Lower lobe of right lung (tissue), 2 donors: Measurements from ENCODE around the gene STT3B. TPM values are rescaled to one million over a fixed set of nuclear protein-coding genes. Genes with fewer than 3 reads are reported as not detected.

Experiments used
- ATAC-seq, 2 donors: fragments of 200-7000 bp; cut with Tn5 transposase; one replicate each; pipeline ENCODE4 v1.9.1; 2020 to 2022; ENCODE audit warnings: mild to moderate bottlenecking in 2 of 2, moderate library complexity in 2 of 2
- DNase-seq: peaks from one replicate; pipeline ENCODE4 v3.0.0-alpha.2; 2020
- H3K27ac ChIP-seq: fragments of 200-600 bp; one replicate; pipeline ENCODE4 v1.8.0; 2022
- H3K27me3 ChIP-seq: fragments of 200-600 bp; one replicate; pipeline ENCODE4 v1.8.0; 2022; ENCODE audit warnings: low read depth
- H3K36me3 ChIP-seq: fragments of 200-600 bp; one replicate; pipeline ENCODE4 v1.8.0; 2022; ENCODE audit warnings: mild to moderate bottlenecking
- H3K4me1 ChIP-seq: fragments of 200-600 bp; one replicate; pipeline ENCODE4 v1.8.0; 2022
- H3K4me3 ChIP-seq: fragments of 200-600 bp; one replicate; pipeline ENCODE4 v1.8.0; 2022; ENCODE audit warnings: mild to moderate bottlenecking
- H3K9me3 ChIP-seq: fragments of 200-600 bp; one replicate; pipeline ENCODE4 v1.8.0; 2022
- CTCF ChIP-seq: fragments of 200-600 bp; IDR thresholded peaks from one replicate; pipeline ENCODE4 v1.8.0; 2022; ENCODE audit warnings: antibody characterized with exemption, mild to moderate bottlenecking
- intact Hi-C: fragments of 100-400 bp; cut with DNase I; formaldehyde crosslinking; loops from one replicate; pipeline ENCODE4 v1.11.0; 2022
- total RNA-seq: library from RNA; stranded (reverse); fragmentation: NEBNext Ultra II Directional; extraction: Animal tissue kit (Norgen Biotek cat#: 25700); gene quantifications from one replicate; pipeline ENCODE4 v1.2.1, GENCODE V29; 2021
- donor health status: DM: no; HTN: yes; CAD: no; lungs with severe emphysema.

Gene STT3B
- total RNA-seq, 1 donor from 2014 or later = 106 TPM

GRCh38 chr3:31621314-31621713 lies 88.6 kb downstream of the STT3B start:
- Histone ChIP-seq H3K4me3 (no peak overlapping the region), H3K27ac (no peak overlapping the region), H3K27me3 (no peaks in the 10 kb centered on the region), H3K36me3 (peaks cover 74% of the 10 kb centered on the region), H3K4me1 (peaks cover 3% of the 10 kb centered on the region), H3K9me3 (no peaks in the 10 kb centered on the region)
- no peak for DNase-seq
- intact Hi-C loops = no loop called here
- no peak for ATAC-seq
- no peak for TF ChIP-seq CTCF

GRCh38 chr3:31622636-31623288 lies 90.0 kb downstream of the STT3B start:
- Histone ChIP-seq H3K9me3 (no peaks in the 10 kb centered on the region), H3K4me1 (no peaks in the 10 kb centered on the region), H3K27me3 (no peaks in the 10 kb centered on the region), H3K36me3 (peaks cover 80% of the 10 kb centered on the region), H3K27ac (no peak overlapping the region), H3K4me3 (no peak overlapping the region)
- ATAC-seq (no peak), DNase-seq (no peak)
- intact Hi-C loops = no loop called here
- no peak for TF ChIP-seq CTCF

GRCh38 chr3:31624083-31624709 lies 91.5 kb downstream of the STT3B start:
- intact Hi-C loops = no loop called here
- H3K27ac ChIP-seq = no peak overlapping the region
- no peaks in the 10 kb centered on the region for H3K4me1 ChIP-seq
- peaks cover 72% of the 10 kb centered on the region for H3K36me3 ChIP-seq
- H3K4me3 ChIP-seq = no peak overlapping the region
- no peak for DNase-seq
- no peaks in the 10 kb centered on the region for H3K9me3 ChIP-seq
- no peak for ATAC-seq
- no peaks in the 10 kb centered on the region for H3K27me3 ChIP-seq
- no peak for TF ChIP-seq CTCF

GRCh38 chr3:31625358-31625757 lies 92.6 kb downstream of the STT3B start:
- TF ChIP-seq CTCF = no peak
- no peak for ATAC-seq
- intact Hi-C loops = no loop called here
- H3K27ac ChIP-seq = no peak overlapping the region
- H3K9me3 ChIP-seq = no peaks in the 10 kb centered on the region
- DNase-seq = no peak
- H3K4me3 ChIP-seq = no peak overlapping the region
- H3K36me3 ChIP-seq = peaks cover 69% of the 10 kb centered on the region
- H3K4me1 ChIP-seq = no peaks in the 10 kb centered on the region
- H3K27me3 ChIP-seq = no peaks in the 10 kb centered on the region

GRCh38 chr3:31629054-31629453 lies 96.3 kb downstream of the STT3B start:
- Histone ChIP-seq H3K4me3 (no peak overlapping the region), H3K27me3 (no peaks in the 10 kb centered on the region), H3K36me3 (peaks cover 76% of the 10 kb centered on the region), H3K9me3 (no peaks in the 10 kb centered on the region), H3K27ac (no peak overlapping the region), H3K4me1 (no peaks in the 10 kb centered on the region)
- no peak for TF ChIP-seq CTCF
- no peak for DNase-seq
- intact Hi-C loops = no loop called here
- ATAC-seq = no peak
